Dermis blood vessel endothelial cell (primary cell): ENCODE data around the gene SAFB2. TPM values are rescaled to one million over a fixed set of nuclear protein-coding genes. Genes with fewer than 3 reads are reported as not detected.

ENCODE experiments used
- DNase-seq: peaks from one replicate; pipeline ENCODE4 v3.0.0; 2010
- total RNA-seq: library from RNA; depleted of rRNA; stranded (reverse); fragments of >200 nt; gene quantifications from 2 replicates; pipeline ENCODE4 v1.2.3, GENCODE V29; 2014

The SAFB2 gene
- total RNA-seq, 1 donor from 2014 or later: 47.5 TPM

DNA sequence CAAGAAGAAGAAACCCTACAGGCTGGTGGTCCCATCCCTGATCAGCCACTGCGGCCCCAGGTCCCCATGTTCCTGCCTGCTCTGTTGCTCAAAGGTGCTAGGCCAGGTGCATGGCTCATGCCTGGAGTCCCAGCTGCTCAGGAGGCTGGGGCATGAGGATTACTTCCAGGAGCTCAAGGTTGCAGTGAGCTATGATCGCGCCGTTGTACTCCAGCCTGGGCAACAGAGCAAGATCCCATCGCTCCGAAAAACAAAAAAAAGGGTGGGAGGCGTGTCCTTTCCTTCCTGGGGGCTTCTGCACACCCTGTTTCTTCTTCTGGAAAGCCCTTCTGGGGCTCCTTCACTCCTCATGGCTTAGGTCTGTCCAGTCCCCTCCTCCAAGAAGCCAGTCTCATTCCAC, 42.9 kb downstream of the SAFB2 start:
- no peak for DNase-seq

- no peak for DNase-seq
Measured at GRCh38 chr19:5579286-5579685, 43.3 kb downstream of the SAFB2 start.

- peak; percentile 65 for DNase-seq
Measured at GRCh38 chr19:5578097-5578846, 44.3 kb downstream of the SAFB2 start.

- DNase-seq: no peak
Measured at GRCh38 chr19:5575590-5575989, 47.0 kb downstream of the SAFB2 start.

DNA sequence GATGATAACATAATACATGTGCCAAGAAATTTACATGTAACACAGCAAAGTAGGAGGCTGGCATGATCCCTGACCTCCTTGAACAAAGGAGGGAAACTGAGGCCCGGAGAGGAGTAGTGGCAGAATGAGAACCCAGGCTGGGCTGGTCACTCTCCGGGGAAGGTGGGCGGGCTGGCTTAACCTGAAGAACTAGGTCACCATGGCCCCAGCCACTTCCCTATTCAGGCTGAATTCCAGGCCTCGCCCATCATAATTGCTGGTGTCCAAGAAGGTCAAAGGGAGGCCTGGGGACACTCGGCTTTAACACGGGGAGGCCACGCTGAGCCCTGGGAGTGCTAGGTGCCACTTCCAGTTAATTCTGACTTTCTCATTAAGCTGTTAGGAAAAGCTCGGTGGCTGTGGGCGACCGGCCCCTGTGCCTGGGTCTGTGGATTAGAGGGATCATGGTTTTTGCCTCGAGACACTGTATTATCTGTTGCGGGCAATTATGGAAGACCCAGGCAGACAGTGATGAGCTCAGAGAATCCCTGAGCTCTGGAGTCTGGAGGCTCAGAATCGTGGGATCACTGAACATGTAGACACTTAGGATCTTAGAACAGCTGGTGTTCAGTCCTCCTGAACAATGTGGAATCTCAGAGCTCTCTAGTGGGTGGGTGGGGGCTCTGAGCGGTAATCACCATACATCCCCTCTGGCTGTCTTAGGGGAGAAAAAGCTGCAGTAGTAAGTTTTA, 49.9 kb downstream of the SAFB2 start:
- no peak for DNase-seq

DNA sequence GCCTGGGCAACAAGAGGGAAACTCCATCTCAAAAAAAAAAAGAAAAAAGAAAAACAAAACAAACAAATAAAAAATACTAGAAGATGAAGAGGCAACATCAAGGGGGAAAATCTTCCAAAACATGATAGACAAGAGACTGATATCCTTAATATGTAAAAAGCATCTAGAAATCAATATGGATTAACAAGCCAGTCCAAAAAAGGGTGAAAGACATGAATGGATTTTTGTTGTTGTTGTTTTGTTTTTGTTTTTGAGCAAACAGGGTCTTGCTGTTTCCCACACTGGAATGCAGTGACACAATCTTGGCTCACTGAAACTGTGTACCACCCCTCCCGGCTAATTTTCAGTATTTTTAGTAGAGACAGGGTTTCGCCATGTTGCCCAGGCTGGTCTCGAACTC, 50.8 kb downstream of the SAFB2 start:
- no peak for DNase-seq

GRCh38 chr19:5567970-5568407, 54.6 kb downstream of the SAFB2 start:
- no peak for DNase-seq

DNA sequence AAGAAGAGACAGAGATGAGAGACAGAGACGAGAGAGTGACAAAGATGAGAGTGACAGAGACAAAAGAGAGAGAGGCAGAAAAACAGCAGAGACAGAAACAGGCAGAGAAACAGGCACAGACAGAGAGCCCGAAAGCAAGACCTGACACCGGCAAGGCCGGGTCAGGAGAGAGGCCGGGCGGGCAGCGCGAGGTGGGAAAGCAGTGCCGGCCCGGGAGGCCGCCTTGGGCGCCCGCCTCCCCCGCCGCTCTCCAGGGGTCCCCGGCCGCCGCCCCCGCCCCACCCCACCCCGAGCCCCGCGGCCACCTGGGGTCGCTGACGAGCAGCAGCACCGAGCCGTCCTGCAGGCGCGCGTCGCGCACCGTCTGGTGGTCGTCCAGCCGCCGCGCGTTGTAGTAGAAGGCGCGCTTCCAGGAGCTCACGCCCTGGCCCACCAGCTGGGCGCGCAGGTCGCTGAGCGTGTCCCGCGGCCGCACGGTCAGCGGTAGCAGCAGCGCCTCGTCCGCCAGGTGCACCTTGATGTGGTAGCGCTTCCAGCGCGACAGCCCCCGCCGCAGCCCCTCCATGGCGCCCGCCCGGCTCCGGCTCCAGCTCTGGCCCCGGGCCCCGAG, 55.1 kb downstream of the SAFB2 start, which contains the start of gene TINCR:
TINCR (minus strand) TSS at position 594 of the 610 bp plus-strand sequence.
- DNase-seq: no peak

GRCh38 chr19:5564930-5565329, 57.6 kb downstream of the SAFB2 start:
- DNase-seq: no peak

- DNase-seq: no peak
Measured at GRCh38 chr19:5563935-5564612, 58.5 kb downstream of the SAFB2 start.

- DNase-seq: no peak
Measured at GRCh38 chr19:5563008-5563431, 59.6 kb downstream of the SAFB2 start.

GRCh38 chr19:5562280-5562679, 60.3 kb downstream of the SAFB2 start:
- DNase-seq: no peak

- DNase-seq: no peak
Measured at GRCh38 chr19:5561559-5561958, 61.0 kb downstream of the SAFB2 start.

DNA sequence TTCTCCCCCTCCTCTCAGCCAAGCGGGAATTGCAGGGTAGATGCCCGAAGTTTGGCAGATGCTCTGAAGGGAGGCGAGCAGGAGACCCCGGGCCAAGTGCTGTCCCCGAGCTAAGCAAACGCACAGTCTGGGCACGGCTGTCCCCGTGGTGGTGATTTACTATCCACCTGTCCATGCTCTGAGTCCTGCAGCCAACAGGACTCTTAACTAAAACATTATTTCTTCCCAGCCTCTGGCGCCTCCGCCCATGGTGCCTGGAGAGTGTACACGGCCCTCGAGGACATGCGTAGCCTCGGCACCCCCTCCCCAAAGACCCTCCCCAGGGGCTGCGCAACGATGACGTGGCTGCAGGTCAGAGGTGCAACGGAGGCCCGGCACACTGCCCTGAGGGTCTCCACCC, 62.4 kb downstream of the SAFB2 start:
- no peak for DNase-seq

GRCh38 chr19:5559804-5560133, 62.8 kb downstream of the SAFB2 start:
- DNase-seq: no peak

DNA sequence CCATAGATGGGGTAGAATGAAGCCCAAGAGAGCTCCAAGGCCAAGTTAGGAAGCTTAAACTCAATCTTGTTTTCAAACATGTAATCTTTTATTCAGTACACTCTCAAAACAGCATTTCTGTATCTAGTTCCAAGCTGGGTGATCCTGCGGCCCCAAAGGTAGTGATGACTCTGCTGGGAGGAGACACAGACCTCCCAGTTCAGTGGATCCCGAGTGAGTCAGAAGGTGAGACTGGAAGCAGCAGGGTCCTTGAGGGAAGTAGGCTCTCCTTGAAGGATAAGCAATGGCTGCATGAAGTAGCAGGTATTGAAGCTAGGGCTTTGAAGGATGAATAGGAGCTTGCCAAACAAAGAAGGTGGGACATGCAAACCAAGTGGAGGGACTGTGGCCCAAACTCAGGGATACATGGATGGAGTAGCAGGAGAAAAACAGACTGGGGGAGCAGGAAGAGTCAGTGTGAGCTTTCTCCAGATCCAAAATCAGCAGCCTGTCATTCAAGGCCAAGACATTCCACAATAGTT, 64.4 kb downstream of the SAFB2 start:
- DNase-seq: no peak

- DNase-seq: no peak
Measured at GRCh38 chr19:5557691-5558090, 64.9 kb downstream of the SAFB2 start.

DNA sequence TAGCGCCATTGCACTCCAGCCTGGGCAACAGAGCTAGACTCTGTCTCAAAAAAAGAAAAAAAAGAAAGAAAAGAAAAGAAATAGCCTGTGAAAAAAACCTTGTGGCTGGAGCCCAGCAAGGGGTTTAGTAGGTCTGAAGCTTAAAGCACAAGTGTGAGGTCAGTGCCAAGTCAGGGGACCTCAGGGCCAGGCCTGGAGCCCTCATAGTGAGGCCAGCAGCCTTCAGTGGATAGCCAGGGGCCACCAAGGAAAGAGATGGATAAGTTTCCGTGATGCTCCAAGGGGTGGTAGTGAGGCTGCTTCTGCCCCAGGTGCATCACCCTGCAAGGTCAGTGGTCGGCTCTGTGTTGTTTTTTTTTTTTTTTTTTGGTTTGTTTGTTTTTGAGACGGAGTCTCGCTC, 67.7 kb downstream of the SAFB2 start:
- no peak for DNase-seq

GRCh38 chr19:5553892-5554291, 68.7 kb downstream of the SAFB2 start:
- DNase-seq: no peak

- peak; percentile 52 for DNase-seq
Measured at GRCh38 chr19:5547881-5548280, 74.7 kb downstream of the SAFB2 start.

- no peak for DNase-seq
Measured at GRCh38 chr19:5545984-5546383, 76.6 kb downstream of the SAFB2 start.

GRCh38 chr19:5545051-5545450, 77.5 kb downstream of the SAFB2 start:
- no peak for DNase-seq

DNA sequence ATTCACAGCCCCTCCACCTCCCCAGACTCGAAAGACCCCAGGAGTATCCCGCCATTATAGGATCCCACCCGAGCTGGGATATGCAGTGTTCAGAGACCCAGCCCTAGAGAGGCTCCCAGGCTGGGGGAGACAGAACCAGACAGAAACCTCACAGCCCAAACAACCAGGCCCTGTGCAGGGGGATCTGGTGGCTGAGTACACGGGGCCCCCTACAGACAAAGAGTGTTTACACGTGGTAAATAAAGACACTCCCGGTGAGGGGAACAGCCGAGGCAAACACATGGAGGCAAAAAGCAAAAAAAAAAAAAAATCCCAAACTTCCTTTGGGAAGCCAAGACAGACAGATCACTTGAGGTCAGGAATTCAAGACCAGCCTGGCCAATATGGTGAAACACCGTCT, 79.9 kb downstream of the SAFB2 start:
- DNase-seq: no peak
